ENCODE data around the gene AHNAK.
"Not testable (repeated sequence)": the region's sequence is repeated elsewhere in the genome, so short reads cannot be mapped to it uniquely, and the experiment has no call there.

The AHNAK gene, protein sequence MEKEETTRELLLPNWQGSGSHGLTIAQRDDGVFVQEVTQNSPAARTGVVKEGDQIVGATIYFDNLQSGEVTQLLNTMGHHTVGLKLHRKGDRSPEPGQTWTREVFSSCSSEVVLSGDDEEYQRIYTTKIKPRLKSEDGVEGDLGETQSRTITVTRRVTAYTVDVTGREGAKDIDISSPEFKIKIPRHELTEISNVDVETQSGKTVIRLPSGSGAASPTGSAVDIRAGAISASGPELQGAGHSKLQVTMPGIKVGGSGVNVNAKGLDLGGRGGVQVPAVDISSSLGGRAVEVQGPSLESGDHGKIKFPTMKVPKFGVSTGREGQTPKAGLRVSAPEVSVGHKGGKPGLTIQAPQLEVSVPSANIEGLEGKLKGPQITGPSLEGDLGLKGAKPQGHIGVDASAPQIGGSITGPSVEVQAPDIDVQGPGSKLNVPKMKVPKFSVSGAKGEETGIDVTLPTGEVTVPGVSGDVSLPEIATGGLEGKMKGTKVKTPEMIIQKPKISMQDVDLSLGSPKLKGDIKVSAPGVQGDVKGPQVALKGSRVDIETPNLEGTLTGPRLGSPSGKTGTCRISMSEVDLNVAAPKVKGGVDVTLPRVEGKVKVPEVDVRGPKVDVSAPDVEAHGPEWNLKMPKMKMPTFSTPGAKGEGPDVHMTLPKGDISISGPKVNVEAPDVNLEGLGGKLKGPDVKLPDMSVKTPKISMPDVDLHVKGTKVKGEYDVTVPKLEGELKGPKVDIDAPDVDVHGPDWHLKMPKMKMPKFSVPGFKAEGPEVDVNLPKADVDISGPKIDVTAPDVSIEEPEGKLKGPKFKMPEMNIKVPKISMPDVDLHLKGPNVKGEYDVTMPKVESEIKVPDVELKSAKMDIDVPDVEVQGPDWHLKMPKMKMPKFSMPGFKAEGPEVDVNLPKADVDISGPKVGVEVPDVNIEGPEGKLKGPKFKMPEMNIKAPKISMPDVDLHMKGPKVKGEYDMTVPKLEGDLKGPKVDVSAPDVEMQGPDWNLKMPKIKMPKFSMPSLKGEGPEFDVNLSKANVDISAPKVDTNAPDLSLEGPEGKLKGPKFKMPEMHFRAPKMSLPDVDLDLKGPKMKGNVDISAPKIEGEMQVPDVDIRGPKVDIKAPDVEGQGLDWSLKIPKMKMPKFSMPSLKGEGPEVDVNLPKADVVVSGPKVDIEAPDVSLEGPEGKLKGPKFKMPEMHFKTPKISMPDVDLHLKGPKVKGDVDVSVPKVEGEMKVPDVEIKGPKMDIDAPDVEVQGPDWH (N-terminal part only)

DNA sequence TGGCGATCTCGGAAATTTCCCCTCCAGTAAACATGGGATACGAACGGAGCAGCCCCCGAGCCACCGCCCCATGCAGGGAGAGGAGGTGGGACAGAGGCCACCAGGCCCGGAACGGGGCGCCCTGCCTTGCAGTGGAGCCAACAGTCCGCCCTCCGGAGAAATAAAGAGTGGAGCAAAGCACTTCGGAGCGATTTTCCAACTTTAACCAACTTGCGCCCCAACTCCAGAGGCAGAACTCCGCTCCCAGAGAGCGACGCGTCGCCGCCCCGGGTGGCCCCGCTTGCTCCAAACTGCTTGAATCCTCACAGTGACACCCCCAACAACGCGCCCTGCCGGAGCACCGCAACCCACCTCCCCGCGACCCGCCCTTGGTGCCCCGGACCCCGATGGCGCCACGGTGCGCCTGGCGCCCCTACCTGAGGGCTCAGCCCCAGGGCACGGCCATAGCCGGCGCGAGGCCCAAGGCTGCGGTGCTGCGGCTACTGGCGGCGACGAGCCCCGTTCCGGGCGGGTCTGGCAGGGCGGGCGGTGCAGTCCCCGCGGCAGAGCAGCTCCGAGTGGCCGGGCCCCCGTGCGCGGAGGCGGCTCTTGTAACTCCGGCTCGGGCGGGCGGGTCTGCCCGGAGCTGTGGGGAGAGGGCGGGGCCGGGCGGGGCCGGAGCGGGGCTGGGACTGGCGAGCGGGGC, at the start of gene AHNAK:
AHNAK (minus strand) TSS at position 563 of the 685 bp plus-strand sequence. CDS start 10,708 bp downstream, outside the sequence.
- peak; percentile 74 for DNase-seq

DNA sequence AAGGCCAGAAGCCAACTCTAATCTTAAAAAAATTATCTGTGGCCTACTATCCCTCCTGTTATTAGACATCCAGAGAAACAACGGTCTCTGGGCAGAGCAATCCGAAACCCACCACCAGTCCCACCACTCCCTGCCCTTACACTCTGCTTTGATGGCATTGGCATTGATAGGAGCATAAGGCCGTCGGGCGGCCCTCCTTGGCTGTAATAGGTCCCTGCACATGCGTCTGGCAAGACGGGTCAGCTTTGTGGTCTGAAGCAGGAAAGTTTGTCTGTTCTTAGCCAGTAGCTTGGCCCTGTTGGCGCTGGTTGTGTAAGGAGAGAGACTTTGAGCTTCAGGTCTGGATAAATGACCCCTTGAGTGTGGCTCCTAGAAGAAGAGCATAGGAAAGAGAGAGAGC, 48.5 kb upstream of the AHNAK start:
- no peak for DNase-seq

DNA sequence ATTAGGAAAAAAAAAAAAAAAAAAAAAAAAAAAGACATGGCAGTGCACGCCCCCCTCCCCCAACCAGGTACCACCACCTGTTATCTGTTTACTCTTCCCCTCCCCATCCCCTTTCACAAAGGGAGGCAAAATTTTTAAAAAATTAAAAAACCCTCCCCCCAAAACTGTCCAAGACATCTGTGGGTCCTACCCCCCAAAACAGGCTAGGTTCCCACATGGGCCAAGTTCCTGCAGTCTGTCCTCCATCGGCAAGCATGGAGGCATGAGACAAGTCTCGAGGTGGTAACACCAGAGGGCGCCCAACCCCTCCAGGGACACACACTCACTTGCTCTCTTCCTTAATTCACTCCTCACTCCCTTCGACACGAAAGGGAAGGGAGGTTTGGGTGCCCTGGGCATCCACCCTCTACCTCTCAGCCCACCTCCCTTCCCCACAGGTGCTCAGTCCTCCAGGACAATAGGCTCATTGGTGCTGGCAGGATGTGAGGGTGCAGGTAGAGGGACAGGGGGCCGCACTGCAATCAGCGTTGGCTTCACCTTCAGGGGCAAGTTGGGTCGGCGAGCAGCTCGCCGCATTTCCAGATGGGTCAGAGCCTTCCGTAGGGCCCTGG, 46.9 kb upstream of the AHNAK start:
- DNase-seq: peak; percentile 76

DNA sequence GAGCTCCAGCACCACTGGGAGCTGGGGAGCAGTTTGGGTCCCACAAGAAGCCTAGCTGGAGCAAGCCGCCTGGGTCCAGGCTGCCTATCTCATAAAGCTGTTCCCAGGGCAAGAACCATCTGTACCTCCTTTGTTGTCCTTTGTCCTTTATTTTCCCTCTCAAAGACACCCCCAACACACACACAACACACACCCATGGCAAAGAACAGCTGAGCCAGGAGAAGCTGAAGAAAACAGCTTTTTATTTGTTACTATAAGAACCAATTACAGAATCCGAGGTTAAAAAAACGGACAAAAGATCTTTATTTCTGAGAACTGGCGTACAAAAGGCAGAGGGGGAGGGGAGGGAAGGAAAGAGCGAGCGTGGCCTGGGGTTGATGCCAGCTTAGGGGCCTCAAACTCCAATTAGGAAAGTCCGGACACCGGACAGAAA, 46.4 kb upstream of the AHNAK start:
- no peak for DNase-seq

DNA sequence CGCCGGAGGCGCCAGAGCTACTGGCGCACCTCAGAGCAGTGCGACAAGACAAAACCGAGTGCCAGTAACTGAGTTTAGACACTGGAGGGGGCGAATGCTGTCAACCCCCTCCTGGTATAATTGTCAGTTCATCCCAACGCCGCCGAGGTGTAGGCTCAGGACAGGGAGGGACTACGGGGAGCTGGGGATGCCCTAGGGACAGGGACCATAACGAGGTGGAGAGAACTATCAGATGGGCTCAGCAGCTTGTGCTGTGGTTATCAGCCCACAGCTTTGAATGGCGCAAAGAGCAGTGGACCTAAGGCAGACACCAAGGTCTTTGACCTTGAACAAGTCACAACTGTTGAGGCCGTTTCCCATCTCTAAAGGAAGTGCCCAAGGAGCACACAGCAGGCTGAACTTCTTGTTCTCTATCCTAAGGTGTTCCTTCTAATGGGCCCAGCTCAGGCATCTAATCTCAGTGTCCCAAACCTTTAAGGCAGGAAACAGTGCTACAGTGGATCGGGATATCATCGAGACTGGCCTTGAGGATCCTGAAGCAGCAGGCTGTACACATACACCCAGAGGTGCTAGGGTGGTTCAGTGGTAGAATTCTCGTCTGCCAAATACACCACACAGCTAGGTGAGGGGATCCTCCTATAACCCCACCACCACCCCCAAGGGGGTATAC, 45.7 kb upstream of the AHNAK start:
- no peak for DNase-seq

DNA sequence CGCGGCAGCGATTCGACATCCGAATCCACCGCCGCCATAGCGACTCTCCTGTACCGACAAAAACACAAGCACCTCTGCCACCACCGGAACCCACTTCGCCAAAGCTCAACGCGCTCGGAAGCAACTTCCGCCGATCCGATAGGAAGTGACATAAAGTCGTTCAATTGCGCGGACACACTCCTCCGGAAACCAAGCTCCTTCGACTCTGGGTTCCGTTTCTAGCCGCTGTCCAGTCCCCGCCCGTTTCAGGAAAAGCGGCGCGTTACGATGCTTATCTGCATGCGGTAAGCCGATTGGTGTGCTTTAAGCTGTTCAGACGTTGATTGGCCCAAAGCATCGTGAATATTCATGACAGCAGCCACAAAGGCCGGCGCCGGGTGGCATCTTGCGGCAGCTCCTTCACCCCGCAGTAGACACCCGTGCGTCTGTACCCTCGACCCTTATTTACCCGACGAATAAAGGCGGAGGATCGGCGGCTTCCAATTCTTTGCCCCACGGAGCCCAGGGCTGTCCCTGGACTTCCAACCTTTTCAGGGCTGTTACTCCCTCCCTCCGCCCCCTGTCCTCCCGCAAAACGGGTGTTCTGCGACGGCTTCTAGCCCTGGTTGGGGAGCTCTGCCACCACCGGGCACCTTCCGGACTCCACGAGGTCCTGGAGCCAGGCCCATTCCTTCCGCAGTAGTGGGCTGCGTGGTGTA, 45.0 kb upstream of the AHNAK start, which contains the start of gene TUT1:
TUT1 (minus strand) TSS at position 76 of the 698 bp plus-strand sequence; CDS start at position 38, 38 bp downstream.
- peak; percentile 93 for DNase-seq

DNA sequence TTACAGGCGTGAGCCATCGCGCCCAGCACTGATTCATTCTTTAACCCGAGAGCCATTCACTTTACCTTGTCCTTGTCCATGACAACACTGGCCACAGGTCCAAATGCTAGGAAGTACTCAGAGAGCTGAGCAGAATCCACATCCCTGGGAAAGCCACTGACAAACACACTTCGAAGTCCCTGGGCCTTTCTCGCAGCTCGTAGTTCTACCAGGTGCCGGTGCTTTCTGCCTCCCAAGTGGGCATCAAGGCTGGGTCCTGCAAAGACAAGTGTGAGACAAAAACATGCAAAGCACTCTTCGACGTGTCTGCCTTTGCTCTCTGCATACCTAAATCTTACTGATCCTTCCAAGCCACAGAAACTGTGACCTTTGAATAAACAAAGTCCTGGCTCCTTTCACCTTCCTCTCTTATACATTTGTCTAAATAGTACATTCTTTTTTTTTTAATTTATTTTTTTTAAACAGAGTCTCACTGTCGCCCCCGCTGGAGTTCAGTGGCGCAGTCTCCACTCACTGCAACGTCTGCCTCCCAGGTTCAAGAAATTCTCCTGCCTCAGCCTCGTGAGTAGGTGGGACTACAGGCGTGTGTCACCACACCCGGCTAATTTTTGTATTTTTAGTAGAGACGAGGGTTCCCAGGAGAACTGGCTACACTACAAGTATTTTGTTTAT, 42.5 kb upstream of the AHNAK start:
- DNase-seq: no peak

DNA sequence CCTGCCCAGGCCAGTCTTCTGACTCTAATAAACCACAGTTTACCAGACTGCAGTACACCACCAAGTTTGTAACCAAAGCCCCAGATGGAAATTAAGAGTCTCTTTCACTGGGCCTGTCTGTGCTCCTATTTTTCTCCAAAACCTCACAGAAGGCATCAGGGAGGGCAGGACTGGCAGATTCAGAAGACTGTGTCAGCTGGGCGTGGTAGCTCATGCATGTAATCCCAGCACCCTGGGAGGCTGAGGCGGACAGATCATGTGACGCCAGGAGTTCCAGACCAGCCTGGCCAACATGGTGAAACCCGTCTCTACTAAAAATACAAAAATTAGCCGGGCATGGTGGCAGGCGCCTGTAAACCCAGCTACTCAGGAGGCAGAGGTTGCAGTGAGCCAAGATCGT, 38.8 kb upstream of the AHNAK start:
- DNase-seq: not testable (repeated sequence)

DNA sequence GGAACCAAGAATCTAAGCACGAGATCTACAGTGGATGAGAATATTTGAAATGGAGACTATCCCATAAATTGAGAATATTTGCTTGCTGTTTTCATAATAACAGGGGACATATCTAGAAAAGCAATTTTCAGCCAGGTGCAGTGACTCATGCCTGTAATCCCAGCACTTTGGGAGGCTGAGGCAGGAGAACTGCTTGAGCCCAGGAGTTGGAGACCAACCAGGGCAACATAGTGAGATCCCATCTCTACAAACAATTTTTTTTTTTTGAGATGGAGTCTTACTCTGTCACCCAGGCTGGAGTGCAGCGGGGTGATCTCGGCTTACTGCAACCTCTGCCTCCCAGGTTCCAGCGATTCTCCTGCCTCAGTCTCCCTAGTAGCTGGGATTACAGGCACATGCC, 35.1 kb upstream of the AHNAK start:
- DNase-seq: not testable (repeated sequence)

DNA sequence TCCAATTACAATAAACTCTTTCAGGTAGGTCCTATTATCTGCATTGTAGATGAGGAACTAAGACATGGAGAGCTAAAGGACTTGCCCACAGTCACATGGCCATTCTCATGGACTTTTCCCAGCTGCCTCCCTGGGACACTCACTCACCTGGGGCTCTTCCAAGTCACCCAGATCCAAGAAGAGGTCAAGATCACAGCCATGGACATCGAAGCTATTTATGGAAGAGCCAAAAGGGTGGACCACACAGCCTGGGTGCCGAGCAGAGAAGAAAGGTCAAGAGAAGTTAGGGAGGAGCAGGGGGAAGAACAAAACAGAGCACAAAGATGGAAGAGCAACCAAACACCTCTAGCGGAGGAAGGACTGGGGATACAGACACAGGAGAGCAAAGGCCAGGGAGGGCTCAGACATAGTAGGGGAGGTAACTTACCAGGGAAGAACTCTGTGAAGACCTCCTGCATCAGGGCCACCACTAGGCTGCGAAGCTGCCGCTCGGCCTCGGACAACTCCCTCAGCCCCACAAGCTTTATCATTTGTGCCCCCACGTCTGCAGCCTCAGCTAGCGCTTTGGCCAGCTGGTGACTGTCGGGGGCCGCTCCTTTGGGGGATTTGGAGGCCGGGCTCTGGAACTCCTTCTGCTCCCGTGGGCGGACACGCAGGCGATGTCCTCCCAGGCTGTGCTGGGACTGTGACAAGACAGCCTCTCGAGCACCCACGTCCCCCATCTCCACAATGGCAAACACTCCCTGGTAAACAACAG, 34.5 kb upstream of the AHNAK start:
- DNase-seq: no peak

DNA sequence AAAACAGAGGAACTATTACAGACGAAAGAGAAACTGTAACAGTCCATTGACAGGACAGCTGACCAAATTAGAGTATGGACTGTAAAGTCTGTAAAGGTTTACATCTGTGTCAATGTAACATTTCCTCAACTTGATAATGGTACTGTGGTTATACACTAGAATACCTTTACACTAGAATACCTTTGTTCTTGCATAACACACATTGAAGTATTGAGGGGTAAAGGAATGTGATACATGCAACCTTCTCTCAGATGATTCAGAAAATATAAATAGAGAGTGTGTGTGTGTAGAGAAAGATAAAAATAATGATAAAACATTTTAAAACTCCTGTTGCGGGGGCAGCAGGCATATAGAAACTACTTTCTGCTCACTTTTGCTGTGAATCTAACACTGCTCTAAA, 32.6 kb upstream of the AHNAK start:
- DNase-seq: no peak

DNA sequence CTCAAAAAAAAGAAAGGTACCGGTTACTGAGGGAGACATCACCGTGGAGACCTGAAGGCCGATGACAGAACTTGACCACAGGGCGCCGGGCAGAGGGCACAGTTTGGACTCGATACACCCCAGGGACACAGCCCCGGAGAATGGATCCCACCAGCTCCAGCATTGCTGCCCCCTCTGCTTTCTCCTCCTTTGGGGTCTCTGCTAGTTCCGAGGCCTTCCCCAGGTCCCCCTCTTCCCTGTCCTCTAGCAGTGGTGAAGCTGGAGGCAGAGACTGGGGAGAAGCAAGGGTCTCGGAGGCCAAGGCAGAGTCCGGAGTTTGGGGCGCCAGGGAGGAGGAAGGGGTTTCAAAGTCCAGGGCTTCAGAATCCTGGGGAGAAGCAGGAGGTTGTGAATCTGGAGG, 31.9 kb upstream of the AHNAK start:
- DNase-seq: no peak

DNA sequence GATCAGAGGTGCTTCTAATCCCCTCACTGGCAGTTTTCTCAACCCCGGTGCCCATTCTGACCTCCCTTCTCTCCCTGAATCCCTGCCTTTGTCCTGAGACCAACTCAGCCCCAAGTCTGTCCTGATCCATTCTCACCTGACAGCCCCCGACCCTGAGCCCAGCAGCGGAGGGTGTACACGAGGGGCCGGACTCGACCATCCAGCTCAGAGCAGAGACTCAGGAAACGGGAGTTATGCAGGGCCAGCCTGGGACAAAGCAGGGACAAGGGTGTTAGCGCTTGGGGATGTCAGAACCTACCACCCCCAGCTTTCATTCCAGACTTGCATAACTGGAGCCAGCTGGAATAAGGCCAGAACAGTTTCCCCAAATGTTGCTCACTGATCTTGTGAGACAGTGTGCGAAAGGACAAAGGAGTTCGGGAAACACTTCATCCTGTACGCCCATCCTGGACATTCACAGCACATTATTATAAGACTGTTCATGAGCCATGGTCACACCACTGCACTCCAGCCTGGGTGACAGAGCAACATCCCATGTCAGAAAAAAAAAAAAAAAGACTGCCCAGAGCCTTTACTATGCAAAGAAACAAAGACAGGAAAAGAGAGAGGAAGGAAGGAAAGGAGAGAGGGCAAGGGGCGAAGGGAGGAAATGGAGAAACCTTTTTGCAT, 30.6 kb upstream of the AHNAK start:
- DNase-seq: no peak

DNA sequence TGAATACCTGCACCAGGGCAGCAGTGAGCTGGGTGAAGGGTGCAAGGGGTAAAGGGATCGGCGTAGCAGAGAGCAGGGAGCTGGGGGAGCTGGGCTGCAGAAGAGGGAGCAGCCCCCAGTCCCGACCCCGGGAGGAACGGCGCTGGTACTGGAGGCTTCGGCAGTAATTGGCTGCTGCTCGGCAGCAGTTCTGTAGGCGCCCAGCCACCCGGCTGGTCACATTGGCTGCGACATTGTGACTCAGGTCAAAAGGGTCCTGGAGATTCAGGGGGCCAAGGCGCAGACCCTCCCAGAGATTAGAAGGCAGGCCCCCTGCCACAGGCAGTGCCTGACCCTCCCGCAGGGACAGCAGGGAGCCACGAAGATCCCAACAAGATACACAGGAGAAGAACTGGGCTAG, 29.2 kb upstream of the AHNAK start:
- no peak for DNase-seq

DNA sequence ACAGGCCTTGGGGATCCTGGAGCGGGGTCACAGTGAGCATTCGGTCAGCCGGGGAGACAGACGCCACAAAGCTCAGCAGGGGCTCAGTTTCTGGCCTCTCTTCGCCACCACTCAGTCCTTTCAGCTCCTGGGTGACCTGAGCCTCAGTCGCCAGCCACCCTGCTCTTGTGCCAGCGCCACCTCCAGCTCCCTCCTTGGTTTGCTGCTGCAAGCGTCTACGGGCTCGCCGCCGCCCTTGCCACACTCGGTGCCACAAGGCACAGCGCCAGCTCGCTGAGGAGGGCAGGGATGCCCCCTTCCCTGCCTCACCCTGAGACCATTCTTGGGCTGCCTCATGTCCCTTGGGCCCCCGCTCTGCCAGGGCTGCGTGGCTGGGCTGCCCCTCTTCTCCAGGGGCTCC, 28.6 kb upstream of the AHNAK start:
- no peak for DNase-seq

DNA sequence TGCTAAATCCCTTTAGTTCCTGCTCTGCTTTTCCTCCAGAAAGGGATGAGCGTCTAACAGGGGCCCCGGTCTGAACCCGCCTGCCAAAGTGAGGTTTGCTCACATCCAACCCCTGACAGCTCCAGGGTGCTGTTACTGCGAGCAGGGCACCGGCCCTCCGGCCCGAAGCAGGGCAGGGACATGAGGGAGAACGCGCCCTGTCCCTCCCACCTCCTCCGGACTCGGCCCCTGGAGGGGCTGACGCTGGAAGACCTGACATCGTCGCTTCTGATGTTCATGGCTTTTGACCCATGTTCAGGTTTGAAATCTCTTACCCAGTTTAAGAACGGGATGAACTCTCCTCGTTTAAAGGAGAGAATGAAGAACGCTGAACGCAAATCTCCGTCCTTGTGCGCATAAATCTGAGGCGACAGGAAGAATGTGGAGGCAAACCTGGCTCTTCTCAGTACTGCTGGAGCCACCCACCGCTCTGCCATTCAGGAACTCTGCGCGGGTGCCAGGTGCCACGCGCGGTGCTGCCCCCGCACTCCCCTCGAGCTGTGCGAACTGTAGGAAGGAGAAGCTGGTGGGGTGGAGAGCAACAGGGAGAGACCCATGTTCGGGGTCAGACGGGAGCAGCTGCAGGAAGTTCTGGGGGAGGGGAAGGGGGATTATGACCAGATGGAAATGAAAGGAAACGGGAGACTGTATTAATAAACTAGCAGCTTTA, 27.9 kb upstream of the AHNAK start:
- no peak for DNase-seq

DNA sequence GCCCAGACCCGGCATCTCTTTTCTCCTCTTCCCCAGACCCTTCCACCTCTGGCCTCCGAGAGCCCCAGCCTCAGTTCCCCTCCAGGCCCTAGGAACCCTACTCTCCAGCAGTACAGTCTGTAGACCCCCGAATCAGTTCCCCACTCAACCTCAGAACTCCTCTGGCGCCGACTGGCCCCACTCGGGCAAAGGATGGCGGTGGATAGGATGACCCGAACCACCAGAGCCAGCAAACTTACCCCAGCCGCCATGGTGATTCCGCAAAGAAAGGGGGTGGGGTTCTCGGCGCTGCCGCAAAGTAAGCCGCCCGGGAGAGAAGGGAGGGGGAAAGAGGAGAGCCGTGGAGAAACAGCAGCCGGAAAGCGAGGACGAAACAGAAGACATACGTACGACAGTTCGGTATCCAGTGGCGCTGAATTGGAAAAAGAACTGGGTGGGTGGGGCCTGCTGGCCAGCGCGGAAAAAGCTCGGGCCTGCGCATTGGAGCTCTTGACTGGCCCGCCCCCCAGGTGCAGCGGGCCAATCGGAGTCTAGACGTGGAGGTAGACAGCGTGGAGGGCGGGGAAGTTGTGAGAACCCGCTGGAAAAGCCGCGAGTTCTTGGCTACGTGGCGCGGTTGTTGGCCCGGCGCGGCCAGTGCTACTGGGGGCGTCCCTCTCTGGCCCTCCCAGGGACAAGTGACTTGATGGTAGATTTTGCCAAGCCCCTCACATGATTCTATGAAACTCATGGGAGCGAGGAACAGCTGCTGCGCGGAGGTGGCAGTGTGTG, 27.2 kb upstream of the AHNAK start, which contains the start of gene EEF1G:
EEF1G (minus strand) TSS at position 300 of the 771 bp plus-strand sequence; CDS start at position 251, 49 bp downstream.
- peak; percentile 96 for DNase-seq

All from activated T-cell treated with anti-CD3 and anti-CD28 coated beads, Interleukin-2, amount 50 U/mL, for 1 hour (primary cell).